HCT116 (cell line): Measurements from ENCODE around the gene MYO16.

Experiments
- CEBPB ChIP-seq: IDR thresholded peaks from 2 replicates; pipeline ENCODE4 v1.6.1; 2012; ENCODE audit warnings: low read depth
- EZH2 ChIP-seq: fragments of 200-600 bp; sonication (generic); IDR thresholded peaks from 2 replicates; pipeline ENCODE4 v1.6.1; 2017; ENCODE audit warnings: antibody characterized with exemption, mixed run types
- EZH2phosphoT487 ChIP-seq: fragments of 200-600 bp; IDR thresholded peaks from 2 replicates; pipeline ENCODE4 v1.6.1; 2018; ENCODE audit warnings: antibody characterized with exemption, borderline replicate concordance
- POLR2A ChIP-seq: IDR thresholded peaks from 2 replicates; pipeline ENCODE4 v1.7.0; 2011; ENCODE audit warnings: borderline replicate concordance; ENCODE audit not compliant: insufficient read depth, insufficient read length; ENCODE audit errors: extremely low read depth
- POLR2AphosphoS5 ChIP-seq: IDR thresholded peaks from 2 replicates; pipeline ENCODE4 v1.6.1; 2011; ENCODE audit warnings: mild to moderate bottlenecking, low read depth, low read length, moderate library complexity
- RAD21 ChIP-seq: IDR thresholded peaks from 2 replicates; pipeline ENCODE4 v1.6.1; 2012; ENCODE audit warnings: low read depth, mild to moderate bottlenecking
- SRF ChIP-seq: IDR thresholded peaks from 2 replicates; pipeline ENCODE4 v1.6.1; 2012; ENCODE audit warnings: low read depth
- TCF7L2 ChIP-seq: IDR thresholded peaks from 2 replicates; pipeline ENCODE4 v1.7.0; 2011; ENCODE audit warnings: borderline replicate concordance, inconsistent platforms; ENCODE audit not compliant: insufficient read depth, insufficient read length; ENCODE audit errors: extremely low read depth
- YY1 ChIP-seq: IDR thresholded peaks from 2 replicates; pipeline ENCODE4 v1.6.1; 2011; ENCODE audit warnings: low read length, low read depth, moderate library complexity, mild to moderate bottlenecking; ENCODE audit not compliant: insufficient replicate concordance; ENCODE audit errors: extremely low read depth
- ZNF274 ChIP-seq: fragments of 200-500 bp; sonication (Bioruptor generic); IDR thresholded peaks from 2 replicates; pipeline ENCODE4 v1.6.1; 2014; ENCODE audit warnings: mild to moderate bottlenecking, low read depth, low read length, inconsistent platforms
- TF ChIP-seq, protein P1 (sequence below), 3 experiments: fragments of 200-600 bp in 1 of 3; sonication (generic) in 1 of 3; IDR thresholded peaks in 2 of 3; conservative IDR thresholded peaks in 1 of 3; 2 replicates each; pipeline ENCODE4 v1.5.1; 2012 to 2017; ENCODE audit warnings: low read depth in 2 of 3, low read length in 2 of 3, antibody characterized with exemption in 1 of 3, borderline replicate concordance in 1 of 3, control low read depth in 1 of 3, mild to moderate bottlenecking in 1 of 3, mixed read lengths in 1 of 3, mixed run types in 1 of 3, moderate library complexity in 1 of 3; ENCODE audit not compliant: insufficient read depth in 1 of 3
- TF ChIP-seq, protein P2 (sequence below): IDR thresholded peaks from 2 replicates; pipeline ENCODE4 v1.6.1; 2012

DNA sequence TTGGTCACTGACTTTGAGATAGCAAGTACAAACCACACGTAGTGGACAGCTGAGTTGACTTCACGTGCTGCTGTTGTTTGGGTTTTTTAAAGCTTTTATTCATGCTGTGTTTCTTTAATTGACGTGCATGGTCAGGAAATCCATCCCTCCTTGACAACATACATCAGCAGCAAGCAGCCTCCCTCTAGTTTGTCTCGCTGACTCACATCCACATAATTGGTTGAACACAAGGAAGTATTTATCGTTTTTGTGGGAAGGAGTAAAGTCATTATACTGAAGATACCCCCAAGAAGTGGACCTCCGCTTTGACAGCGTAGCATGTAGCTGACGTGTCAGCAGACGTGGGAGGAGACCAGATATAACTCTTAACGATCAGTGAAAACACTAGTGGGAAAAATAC lies 355.8 kb downstream of the MYO16 start:
- TF ChIP-seq, protein P1, sequence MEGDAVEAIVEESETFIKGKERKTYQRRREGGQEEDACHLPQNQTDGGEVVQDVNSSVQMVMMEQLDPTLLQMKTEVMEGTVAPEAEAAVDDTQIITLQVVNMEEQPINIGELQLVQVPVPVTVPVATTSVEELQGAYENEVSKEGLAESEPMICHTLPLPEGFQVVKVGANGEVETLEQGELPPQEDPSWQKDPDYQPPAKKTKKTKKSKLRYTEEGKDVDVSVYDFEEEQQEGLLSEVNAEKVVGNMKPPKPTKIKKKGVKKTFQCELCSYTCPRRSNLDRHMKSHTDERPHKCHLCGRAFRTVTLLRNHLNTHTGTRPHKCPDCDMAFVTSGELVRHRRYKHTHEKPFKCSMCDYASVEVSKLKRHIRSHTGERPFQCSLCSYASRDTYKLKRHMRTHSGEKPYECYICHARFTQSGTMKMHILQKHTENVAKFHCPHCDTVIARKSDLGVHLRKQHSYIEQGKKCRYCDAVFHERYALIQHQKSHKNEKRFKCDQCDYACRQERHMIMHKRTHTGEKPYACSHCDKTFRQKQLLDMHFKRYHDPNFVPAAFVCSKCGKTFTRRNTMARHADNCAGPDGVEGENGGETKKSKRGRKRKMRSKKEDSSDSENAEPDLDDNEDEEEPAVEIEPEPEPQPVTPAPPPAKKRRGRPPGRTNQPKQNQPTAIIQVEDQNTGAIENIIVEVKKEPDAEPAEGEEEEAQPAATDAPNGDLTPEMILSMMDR (IDR thresholded peaks at IDR 0.05 in 2 of 3, conservative IDR thresholded peaks at IDR 0.05 in 1 of 3; ENCODE audit: borderline replicate concordance in 1 of 3, insufficient read depth in 1 of 3, low read depth in 2 of 3, low read length in 2 of 3) = no peak
- TF ChIP-seq, protein P2, sequence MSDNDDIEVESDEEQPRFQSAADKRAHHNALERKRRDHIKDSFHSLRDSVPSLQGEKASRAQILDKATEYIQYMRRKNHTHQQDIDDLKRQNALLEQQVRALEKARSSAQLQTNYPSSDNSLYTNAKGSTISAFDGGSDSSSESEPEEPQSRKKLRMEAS = no peak
- TF ChIP-seq EZH2phosphoT487 = no peak
- TF ChIP-seq POLR2AphosphoS5 = no peak
- TF ChIP-seq EZH2 = no peak
- no peak for TF ChIP-seq POLR2A
- TF ChIP-seq RAD21 = no peak
- no peak for TF ChIP-seq ZNF274
- no peak for TF ChIP-seq YY1
- TF ChIP-seq SRF = no peak
- no peak for TF ChIP-seq TCF7L2
- no peak for TF ChIP-seq CEBPB
